ENCODE data around the gene MTLN.

DNA sequence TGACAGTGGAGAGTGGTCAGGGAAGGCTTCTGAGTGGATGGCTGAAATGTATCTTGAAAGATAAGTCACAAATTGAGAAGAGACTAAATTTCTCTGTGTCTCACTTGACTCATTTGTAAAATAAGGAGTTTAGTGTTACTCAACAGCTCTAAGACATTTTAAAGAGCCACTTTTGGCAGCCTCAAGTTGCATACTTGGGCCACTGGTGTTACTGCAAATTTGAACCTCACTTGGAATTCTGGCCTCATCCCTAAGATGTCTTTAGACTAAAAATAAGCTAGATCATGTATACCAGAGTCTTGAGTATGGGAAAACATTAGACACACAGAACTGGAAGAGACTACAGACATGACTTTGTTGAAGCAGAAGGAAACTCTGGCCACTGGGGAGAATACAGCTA lies 4.5 kb upstream of the MTLN start:
- TF ChIP-seq, protein P1, sequence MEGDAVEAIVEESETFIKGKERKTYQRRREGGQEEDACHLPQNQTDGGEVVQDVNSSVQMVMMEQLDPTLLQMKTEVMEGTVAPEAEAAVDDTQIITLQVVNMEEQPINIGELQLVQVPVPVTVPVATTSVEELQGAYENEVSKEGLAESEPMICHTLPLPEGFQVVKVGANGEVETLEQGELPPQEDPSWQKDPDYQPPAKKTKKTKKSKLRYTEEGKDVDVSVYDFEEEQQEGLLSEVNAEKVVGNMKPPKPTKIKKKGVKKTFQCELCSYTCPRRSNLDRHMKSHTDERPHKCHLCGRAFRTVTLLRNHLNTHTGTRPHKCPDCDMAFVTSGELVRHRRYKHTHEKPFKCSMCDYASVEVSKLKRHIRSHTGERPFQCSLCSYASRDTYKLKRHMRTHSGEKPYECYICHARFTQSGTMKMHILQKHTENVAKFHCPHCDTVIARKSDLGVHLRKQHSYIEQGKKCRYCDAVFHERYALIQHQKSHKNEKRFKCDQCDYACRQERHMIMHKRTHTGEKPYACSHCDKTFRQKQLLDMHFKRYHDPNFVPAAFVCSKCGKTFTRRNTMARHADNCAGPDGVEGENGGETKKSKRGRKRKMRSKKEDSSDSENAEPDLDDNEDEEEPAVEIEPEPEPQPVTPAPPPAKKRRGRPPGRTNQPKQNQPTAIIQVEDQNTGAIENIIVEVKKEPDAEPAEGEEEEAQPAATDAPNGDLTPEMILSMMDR (conservative IDR thresholded peaks at IDR 0.05 in 1 of 2, IDR thresholded peaks at IDR 0.05 in 1 of 2; ENCODE audit: low read depth in 1 of 2, low read length in 2 of 2) = no peak
- TF ChIP-seq EZH2 (IDR thresholded peaks at IDR 0.05; ENCODE audit: low read length, missing control alignments) = no peak

Data from fibroblast of lung (primary cell).